ENCODE results near the gene ABCG5. TPM values are rescaled to one million over a fixed set of nuclear protein-coding genes. Genes with fewer than 3 reads are reported as not detected.

ABCG5 gene
- total and polyA plus RNA-seq, 2 experiments from 2014 or later = 0.08 TPM; not detected in 1

DNA sequence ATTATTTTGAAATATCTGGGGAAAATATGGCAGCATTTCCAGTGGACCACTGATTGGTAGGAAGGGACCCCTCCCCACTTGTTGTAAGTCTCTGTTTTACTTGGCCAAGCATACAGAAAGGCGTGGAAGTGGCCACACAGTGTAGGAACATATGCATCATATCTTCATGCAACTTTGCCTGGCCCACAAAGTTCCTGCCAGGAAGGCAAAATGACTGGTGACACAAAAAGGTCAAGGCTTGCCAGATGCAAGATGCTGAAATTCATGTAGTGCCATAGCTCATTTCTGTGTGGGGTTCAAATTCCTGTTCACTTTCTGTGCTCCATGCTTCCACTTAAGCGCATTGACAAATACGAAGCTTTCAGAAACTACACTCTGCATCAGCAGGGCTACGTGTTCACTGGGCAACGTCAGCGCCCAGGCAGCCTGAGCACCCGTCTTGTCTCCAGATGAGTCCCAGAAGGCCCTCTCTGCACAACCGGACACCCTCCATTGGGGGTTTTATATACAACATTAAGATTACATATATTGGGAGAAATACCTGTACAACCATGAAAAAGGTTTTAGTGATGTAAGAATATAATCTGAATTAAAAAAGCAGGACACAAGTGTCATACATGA, 61.2 kb downstream of the ABCG5 start:
- H3K4me1 Mint-ChIP-seq = peaks cover 7% of the 10 kb centered on the region; the same call in 2 of the 3 replicates
- Histone ChIP-seq H3F3A (replicated peaks; ENCODE audit: low read depth) (no peaks in the 10 kb centered on the region), H3K27me3 (ENCODE audit: insufficient read depth) (no peaks in the 10 kb centered on the region), H3K79me2 (replicated peaks; ENCODE audit: insufficient read depth) (no peaks in the 10 kb centered on the region), H3K4me3 (no peak overlapping the region), H3K27ac (ENCODE audit: low read depth) (no peak overlapping the region), H2AFZ (no peak overlapping the region), H4K20me1 (replicated peaks; ENCODE audit: insufficient read depth) (no peaks in the 10 kb centered on the region), H3K36me3 (ENCODE audit: insufficient read depth) (no peaks in the 10 kb centered on the region), H3K9me2 (ENCODE audit: insufficient read depth) (no peaks in the 10 kb centered on the region), H3K4me1 (ENCODE audit: insufficient read depth) (peaks cover 4% of the 10 kb centered on the region), H3K4me2 (no peak overlapping the region)
- ATAC-seq = no peak
- H3K27me3 Mint-ChIP-seq (ENCODE audit: insufficient read depth, low read depth, poor library complexity) = peaks cover 3% of the 10 kb centered on the region
- TF ChIP-seq ZNF331 (CRISPR knock-in tag; IDR thresholded peaks at IDR 0.05; ENCODE audit: low read depth) (no peak), ZNF114 (CRISPR knock-in tag; IDR thresholded peaks at IDR 0.05) (no peak), EZH2 (IDR thresholded peaks at IDR 0.05; ENCODE audit: low read depth, unreplicated experiment) (no peak), JUNB (IDR thresholded peaks at IDR 0.05; ENCODE audit: unreplicated experiment) (no peak), NANOG (IDR thresholded peaks at IDR 0.05; ENCODE audit: borderline replicate concordance) (no peak), POLR2AphosphoS5 (IDR thresholded peaks at IDR 0.05; ENCODE audit: low read depth) (no peak), CREB1 (CRISPR knock-in tag; IDR thresholded peaks at IDR 0.05; ENCODE audit: low read depth) (no peak), STAT1 (IDR thresholded peaks at IDR 0.05; ENCODE audit: unreplicated experiment) (no peak), EZH2phosphoT487 (IDR thresholded peaks at IDR 0.05; ENCODE audit: unreplicated experiment) (no peak)
- TF ChIP-seq, protein P1, sequence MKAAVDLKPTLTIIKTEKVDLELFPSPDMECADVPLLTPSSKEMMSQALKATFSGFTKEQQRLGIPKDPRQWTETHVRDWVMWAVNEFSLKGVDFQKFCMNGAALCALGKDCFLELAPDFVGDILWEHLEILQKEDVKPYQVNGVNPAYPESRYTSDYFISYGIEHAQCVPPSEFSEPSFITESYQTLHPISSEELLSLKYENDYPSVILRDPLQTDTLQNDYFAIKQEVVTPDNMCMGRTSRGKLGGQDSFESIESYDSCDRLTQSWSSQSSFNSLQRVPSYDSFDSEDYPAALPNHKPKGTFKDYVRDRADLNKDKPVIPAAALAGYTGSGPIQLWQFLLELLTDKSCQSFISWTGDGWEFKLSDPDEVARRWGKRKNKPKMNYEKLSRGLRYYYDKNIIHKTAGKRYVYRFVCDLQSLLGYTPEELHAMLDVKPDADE (IDR thresholded peaks at IDR 0.05) = no peak
- TF ChIP-seq, protein P2, sequence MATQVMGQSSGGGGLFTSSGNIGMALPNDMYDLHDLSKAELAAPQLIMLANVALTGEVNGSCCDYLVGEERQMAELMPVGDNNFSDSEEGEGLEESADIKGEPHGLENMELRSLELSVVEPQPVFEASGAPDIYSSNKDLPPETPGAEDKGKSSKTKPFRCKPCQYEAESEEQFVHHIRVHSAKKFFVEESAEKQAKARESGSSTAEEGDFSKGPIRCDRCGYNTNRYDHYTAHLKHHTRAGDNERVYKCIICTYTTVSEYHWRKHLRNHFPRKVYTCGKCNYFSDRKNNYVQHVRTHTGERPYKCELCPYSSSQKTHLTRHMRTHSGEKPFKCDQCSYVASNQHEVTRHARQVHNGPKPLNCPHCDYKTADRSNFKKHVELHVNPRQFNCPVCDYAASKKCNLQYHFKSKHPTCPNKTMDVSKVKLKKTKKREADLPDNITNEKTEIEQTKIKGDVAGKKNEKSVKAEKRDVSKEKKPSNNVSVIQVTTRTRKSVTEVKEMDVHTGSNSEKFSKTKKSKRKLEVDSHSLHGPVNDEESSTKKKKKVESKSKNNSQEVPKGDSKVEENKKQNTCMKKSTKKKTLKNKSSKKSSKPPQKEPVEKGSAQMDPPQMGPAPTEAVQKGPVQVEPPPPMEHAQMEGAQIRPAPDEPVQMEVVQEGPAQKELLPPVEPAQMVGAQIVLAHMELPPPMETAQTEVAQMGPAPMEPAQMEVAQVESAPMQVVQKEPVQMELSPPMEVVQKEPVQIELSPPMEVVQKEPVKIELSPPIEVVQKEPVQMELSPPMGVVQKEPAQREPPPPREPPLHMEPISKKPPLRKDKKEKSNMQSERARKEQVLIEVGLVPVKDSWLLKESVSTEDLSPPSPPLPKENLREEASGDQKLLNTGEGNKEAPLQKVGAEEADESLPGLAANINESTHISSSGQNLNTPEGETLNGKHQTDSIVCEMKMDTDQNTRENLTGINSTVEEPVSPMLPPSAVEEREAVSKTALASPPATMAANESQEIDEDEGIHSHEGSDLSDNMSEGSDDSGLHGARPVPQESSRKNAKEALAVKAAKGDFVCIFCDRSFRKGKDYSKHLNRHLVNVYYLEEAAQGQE (IDR thresholded peaks at IDR 0.05; ENCODE audit: unreplicated experiment) = no peak
- TF ChIP-seq, protein P3, sequence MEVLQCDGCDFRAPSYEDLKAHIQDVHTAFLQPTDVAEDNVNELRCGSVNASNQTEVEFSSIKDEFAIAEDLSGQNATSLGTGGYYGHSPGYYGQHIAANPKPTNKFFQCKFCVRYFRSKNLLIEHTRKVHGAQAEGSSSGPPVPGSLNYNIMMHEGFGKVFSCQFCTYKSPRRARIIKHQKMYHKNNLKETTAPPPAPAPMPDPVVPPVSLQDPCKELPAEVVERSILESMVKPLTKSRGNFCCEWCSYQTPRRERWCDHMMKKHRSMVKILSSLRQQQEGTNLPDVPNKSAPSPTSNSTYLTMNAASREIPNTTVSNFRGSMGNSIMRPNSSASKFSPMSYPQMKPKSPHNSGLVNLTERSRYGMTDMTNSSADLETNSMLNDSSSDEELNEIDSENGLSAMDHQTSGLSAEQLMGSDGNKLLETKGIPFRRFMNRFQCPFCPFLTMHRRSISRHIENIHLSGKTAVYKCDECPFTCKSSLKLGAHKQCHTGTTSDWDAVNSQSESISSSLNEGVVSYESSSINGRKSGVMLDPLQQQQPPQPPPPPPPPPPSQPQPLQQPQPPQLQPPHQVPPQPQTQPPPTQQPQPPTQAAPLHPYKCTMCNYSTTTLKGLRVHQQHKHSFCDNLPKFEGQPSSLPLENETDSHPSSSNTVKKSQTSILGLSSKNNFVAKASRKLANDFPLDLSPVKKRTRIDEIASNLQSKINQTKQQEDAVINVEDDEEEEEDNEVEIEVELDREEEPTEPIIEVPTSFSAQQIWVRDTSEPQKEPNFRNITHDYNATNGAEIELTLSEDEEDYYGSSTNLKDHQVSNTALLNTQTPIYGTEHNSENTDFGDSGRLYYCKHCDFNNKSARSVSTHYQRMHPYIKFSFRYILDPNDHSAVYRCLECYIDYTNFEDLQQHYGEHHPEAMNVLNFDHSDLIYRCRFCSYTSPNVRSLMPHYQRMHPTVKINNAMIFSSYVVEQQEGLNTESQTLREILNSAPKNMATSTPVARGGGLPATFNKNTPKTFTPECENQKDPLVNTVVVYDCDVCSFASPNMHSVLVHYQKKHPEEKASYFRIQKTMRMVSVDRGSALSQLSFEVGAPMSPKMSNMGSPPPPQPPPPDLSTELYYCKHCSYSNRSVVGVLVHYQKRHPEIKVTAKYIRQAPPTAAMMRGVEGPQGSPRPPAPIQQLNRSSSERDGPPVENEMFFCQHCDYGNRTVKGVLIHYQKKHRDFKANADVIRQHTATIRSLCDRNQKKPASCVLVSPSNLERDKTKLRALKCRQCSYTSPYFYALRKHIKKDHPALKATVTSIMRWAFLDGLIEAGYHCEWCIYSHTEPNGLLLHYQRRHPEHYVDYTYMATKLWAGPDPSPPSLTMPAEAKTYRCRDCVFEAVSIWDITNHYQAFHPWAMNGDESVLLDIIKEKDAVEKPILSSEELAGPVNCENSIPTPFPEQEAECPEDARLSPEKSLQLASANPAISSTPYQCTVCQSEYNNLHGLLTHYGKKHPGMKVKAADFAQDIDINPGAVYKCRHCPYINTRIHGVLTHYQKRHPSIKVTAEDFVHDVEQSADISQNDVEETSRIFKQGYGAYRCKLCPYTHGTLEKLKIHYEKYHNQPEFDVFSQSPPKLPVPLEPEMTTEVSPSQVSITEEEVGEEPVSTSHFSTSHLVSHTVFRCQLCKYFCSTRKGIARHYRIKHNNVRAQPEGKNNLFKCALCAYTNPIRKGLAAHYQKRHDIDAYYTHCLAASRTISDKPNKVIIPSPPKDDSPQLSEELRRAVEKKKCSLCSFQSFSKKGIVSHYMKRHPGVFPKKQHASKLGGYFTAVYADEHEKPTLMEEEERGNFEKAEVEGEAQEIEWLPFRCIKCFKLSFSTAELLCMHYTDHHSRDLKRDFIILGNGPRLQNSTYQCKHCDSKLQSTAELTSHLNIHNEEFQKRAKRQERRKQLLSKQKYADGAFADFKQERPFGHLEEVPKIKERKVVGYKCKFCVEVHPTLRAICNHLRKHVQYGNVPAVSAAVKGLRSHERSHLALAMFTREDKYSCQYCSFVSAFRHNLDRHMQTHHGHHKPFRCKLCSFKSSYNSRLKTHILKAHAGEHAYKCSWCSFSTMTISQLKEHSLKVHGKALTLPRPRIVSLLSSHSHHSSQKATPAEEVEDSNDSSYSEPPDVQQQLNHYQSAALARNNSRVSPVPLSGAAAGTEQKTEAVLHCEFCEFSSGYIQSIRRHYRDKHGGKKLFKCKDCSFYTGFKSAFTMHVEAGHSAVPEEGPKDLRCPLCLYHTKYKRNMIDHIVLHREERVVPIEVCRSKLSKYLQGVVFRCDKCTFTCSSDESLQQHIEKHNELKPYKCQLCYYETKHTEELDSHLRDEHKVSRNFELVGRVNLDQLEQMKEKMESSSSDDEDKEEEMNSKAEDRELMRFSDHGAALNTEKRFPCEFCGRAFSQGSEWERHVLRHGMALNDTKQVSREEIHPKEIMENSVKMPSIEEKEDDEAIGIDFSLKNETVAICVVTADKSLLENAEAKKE (CRISPR knock-in tag; IDR thresholded peaks at IDR 0.05) = no peak
- TF ChIP-seq, protein P4, sequence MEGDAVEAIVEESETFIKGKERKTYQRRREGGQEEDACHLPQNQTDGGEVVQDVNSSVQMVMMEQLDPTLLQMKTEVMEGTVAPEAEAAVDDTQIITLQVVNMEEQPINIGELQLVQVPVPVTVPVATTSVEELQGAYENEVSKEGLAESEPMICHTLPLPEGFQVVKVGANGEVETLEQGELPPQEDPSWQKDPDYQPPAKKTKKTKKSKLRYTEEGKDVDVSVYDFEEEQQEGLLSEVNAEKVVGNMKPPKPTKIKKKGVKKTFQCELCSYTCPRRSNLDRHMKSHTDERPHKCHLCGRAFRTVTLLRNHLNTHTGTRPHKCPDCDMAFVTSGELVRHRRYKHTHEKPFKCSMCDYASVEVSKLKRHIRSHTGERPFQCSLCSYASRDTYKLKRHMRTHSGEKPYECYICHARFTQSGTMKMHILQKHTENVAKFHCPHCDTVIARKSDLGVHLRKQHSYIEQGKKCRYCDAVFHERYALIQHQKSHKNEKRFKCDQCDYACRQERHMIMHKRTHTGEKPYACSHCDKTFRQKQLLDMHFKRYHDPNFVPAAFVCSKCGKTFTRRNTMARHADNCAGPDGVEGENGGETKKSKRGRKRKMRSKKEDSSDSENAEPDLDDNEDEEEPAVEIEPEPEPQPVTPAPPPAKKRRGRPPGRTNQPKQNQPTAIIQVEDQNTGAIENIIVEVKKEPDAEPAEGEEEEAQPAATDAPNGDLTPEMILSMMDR (conservative IDR thresholded peaks at IDR 0.05; ENCODE audit: low read depth in 2 of 2) = no peak
- no peak overlapping the region for H3K4me3 Mint-ChIP-seq
- DNase-seq (ENCODE audit: low spot score) = no peak
- H3K27ac Mint-ChIP-seq = no peak overlapping the region
- no peaks in the 10 kb centered on the region for H3K9me3 Mint-ChIP-seq
- no peaks in the 10 kb centered on the region for H3K36me3 Mint-ChIP-seq (ENCODE audit: low read depth)
